ENCODE measurements around the gene TRIM14.

DNA sequence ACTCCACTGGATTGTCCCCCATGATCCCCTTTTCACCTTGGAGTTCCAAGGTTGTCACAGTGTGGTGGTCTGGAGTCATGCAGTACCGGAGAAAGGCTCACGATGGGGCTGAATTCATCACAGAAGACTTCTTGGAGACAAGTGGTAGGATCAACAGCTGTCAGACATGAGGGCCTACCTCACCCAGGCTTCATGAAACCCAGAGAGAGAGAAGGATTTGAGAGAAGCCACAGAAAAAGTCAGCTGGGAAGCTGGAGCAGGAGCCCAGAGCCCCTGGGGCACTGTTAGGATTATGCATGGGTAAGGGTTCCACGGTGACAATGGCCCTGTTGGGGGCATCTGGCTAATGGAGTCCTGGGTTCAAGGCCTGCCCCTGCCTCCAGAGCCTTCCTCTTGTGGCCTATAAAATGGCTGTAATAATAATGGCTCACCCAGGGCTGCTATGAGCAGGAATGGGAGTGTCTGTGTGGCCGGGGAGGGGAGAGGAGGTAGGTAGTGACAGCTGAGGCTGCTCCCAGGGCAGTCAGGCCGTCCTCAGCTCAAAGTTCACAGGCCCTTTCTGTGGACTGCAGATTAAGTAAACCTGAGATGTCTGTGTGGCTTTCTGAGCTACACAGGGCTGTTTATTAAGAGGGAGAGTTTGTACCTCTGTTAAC is 910 bp downstream of the TRIM14 start:
- TF ChIP-seq, protein P1, sequence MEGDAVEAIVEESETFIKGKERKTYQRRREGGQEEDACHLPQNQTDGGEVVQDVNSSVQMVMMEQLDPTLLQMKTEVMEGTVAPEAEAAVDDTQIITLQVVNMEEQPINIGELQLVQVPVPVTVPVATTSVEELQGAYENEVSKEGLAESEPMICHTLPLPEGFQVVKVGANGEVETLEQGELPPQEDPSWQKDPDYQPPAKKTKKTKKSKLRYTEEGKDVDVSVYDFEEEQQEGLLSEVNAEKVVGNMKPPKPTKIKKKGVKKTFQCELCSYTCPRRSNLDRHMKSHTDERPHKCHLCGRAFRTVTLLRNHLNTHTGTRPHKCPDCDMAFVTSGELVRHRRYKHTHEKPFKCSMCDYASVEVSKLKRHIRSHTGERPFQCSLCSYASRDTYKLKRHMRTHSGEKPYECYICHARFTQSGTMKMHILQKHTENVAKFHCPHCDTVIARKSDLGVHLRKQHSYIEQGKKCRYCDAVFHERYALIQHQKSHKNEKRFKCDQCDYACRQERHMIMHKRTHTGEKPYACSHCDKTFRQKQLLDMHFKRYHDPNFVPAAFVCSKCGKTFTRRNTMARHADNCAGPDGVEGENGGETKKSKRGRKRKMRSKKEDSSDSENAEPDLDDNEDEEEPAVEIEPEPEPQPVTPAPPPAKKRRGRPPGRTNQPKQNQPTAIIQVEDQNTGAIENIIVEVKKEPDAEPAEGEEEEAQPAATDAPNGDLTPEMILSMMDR (tag by site-specific recombination; IDR thresholded peaks at IDR 0.05): no peak; the same call in 1 of the 2 replicates
- TF ChIP-seq KLF16 (tag by site-specific recombination; IDR thresholded peaks at IDR 0.05): no peak
